Gastroesophageal sphincter (tissue), 3 donors: ENCODE measurements around the gene C9orf72.

Source experiments
- POLR2A ChIP-seq, 2 donors: fragments of 450-650 bp; IDR thresholded peaks; one replicate each; pipeline ENCODE4 v1.6.1; 2017; ENCODE audit warnings: antibody characterized with exemption in 2 of 2, mild to moderate bottlenecking in 2 of 2, moderate library complexity in 1 of 2
- POLR2AphosphoS5 ChIP-seq: sonication (generic); formaldehyde crosslinking; IDR thresholded peaks from one replicate; pipeline ENCODE4 v1.6.1; 2017; ENCODE audit warnings: antibody characterized with exemption
- TF ChIP-seq, protein P1 (sequence below), 4 experiments: fragments of 200-600 bp in 2 of 4; fragments of 450-650 bp in 2 of 4; sonication (generic) in 1 of 4; IDR thresholded peaks; one replicate each; pipeline ENCODE4 v1.5.1; 2017 to 2019; ENCODE audit warnings: antibody characterized with exemption in 4 of 4, mild to moderate bottlenecking in 2 of 4, moderate library complexity in 2 of 4

DNA sequence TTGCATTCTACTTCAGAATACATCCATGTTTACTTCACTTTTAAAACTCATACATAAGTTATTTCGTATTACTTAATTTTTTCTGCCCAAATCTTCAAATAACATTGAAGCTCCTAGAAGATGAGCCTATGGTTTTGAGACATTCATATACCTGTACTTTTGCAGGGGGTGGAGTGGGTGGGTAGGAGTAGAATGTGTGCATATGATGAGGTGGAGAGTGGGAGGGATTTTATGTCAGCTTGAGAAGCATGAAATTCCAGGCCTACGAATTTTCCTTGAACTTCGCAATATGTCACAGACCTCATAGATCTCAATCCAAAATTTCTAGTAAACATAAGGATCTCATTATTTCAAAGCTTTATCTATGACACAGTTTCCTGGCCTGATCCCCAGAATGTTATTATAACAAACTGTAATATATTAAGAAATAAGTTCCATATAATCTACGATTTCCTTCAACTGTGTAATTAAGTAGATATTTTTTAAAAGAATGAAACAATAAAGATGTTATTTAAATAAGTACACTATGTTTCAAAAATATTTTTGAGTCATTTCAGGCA, 24.0 kb downstream of the C9orf72 start:
- TF ChIP-seq, protein P1, sequence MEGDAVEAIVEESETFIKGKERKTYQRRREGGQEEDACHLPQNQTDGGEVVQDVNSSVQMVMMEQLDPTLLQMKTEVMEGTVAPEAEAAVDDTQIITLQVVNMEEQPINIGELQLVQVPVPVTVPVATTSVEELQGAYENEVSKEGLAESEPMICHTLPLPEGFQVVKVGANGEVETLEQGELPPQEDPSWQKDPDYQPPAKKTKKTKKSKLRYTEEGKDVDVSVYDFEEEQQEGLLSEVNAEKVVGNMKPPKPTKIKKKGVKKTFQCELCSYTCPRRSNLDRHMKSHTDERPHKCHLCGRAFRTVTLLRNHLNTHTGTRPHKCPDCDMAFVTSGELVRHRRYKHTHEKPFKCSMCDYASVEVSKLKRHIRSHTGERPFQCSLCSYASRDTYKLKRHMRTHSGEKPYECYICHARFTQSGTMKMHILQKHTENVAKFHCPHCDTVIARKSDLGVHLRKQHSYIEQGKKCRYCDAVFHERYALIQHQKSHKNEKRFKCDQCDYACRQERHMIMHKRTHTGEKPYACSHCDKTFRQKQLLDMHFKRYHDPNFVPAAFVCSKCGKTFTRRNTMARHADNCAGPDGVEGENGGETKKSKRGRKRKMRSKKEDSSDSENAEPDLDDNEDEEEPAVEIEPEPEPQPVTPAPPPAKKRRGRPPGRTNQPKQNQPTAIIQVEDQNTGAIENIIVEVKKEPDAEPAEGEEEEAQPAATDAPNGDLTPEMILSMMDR (IDR thresholded peaks at IDR 0.05) = no peak
- no peak for TF ChIP-seq POLR2A (IDR thresholded peaks at IDR 0.05)
- TF ChIP-seq POLR2AphosphoS5 = no peak
